CD4-positive, CD25-positive, alpha-beta regulatory T cell (primary cell): ENCODE data around the gene PFKFB2. TPM values are rescaled to one million over a fixed set of nuclear protein-coding genes. Genes with fewer than 3 reads are reported as not detected.

ENCODE experiments used
- ATAC-seq, 2 donors: fragments of 150-1000 bp; cut with Tn5 transposase; one replicate each; pipeline ENCODE4 v1.10.0; 2021; ENCODE audit warnings: low read depth in 2 of 2, moderate number of reproducible peaks in 2 of 2, moderate library complexity in 1 of 2
- DNase-seq, 3 donors: peaks; one replicate each; pipeline versions ENCODE4 v3.0.0 to v3.0.0-alpha.2; 2012 to 2022; ENCODE audit warnings: mixed read lengths in 1 of 3
- H3K27ac ChIP-seq: one replicate; pipeline ENCODE4 v1.7.0; 2013; ENCODE audit warnings: mild to moderate bottlenecking, low read length; ENCODE audit not compliant: insufficient read depth, poor library complexity, severe bottlenecking
- H3K27me3 ChIP-seq: one replicate; pipeline ENCODE4 v1.7.0; 2013; ENCODE audit warnings: low read length; ENCODE audit not compliant: control insufficient read depth, insufficient read depth
- H3K36me3 ChIP-seq: one replicate; pipeline ENCODE4 v1.7.0; 2013; ENCODE audit warnings: mild to moderate bottlenecking, low read length, moderate library complexity; ENCODE audit not compliant: control insufficient read depth, insufficient read depth
- H3K4me1 ChIP-seq: 2 replicates; pipeline ENCODE4 v1.7.0; 2013; ENCODE audit warnings: mild to moderate bottlenecking, low read length; ENCODE audit not compliant: insufficient read depth, control insufficient read depth, poor library complexity, severe bottlenecking
- H3K4me3 ChIP-seq: one replicate; pipeline ENCODE4 v1.7.0; 2013; ENCODE audit warnings: low read depth, mild to moderate bottlenecking, low read length, moderate library complexity
- H3K9me3 ChIP-seq, 2 experiments: 1 replicate in 1 of 2; 2 replicates in 1 of 2; pipeline ENCODE4 v1.7.0; 2013; ENCODE audit warnings: low read length in 2 of 2, mild to moderate bottlenecking in 1 of 2, moderate library complexity in 1 of 2; ENCODE audit not compliant: control insufficient read depth in 2 of 2
- H3K27ac Mint-ChIP-seq, 3 donors: one replicate each; pipeline ENCODE4 v1.8.0; 2020 to 2022; ENCODE audit warnings: mild to moderate bottlenecking in 3 of 3, mixed read lengths in 3 of 3, moderate library complexity in 2 of 3
- H3K27me3 Mint-ChIP-seq: one replicate; pipeline ENCODE4 v1.8.0; 2022; ENCODE audit warnings: mild to moderate bottlenecking, mixed read lengths
- H3K36me3 Mint-ChIP-seq: one replicate; pipeline ENCODE4 v1.8.0; 2020; ENCODE audit warnings: mixed read lengths
- H3K4me1 Mint-ChIP-seq, 4 donors: one replicate each; pipeline ENCODE4 v1.8.0; 2020 to 2022; ENCODE audit warnings: mixed read lengths in 4 of 4, mild to moderate bottlenecking in 1 of 4
- H3K4me3 Mint-ChIP-seq, 4 donors: one replicate each; pipeline ENCODE4 v1.8.0; 2020 to 2022; ENCODE audit warnings: mild to moderate bottlenecking in 4 of 4, mixed read lengths in 4 of 4, moderate library complexity in 3 of 4
- H3K9me3 Mint-ChIP-seq, 7 donors: one replicate each; pipeline ENCODE4 v1.8.0; 2020 to 2022; ENCODE audit warnings: mixed read lengths in 7 of 7, mild to moderate bottlenecking in 3 of 7, moderate library complexity in 2 of 7
- polyA plus RNA-seq, 4 donors: library from polyadenylated mRNA; unstranded; fragments of 300-500 nt; fragmentation: Illumina TruSeq; gene quantifications; one replicate each; pipeline ENCODE4 v1.2.3, GENCODE V29; 2021
- total RNA-seq: library from RNA; stranded (reverse); gene quantifications from one replicate; pipeline ENCODE4 v1.2.3, GENCODE V29; 2022

The PFKFB2 gene
- total and polyA plus RNA-seq, 5 donors from 2014 or later: 0.32 to 1.1 (median 0.59) TPM; not detected in 1

DNA sequence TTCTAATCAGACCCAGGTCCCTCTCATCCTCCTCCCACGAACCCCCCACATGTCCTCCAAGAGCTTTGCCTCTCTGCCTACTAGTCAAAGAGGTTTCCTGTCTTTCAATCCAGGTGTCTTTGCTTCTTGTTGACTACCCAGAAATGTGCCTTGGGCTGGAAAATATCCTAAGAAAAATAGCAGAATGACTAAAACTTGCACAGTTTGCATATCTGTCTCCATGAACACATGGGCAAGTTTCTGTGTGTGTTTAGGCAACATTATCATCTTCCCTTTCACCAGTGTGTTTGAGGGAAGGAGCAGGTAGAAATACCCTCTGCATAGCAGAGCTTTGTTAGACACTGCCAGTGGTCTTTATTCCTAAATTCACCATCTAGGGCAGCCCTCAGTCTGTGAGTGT is 22.1 kb upstream of the PFKFB2 start:
- DNase-seq (no peak), ATAC-seq (no peak)
- Mint-ChIP-seq H3K4me3 (no peak overlapping the region), H3K4me1 (no peaks in the 10 kb centered on the region), H3K36me3 (no peaks in the 10 kb centered on the region), H3K9me3 (peaks cover 0 to 1% (median 0%) of the 10 kb centered on the region in 7 donors), H3K27me3 (peaks cover 74% of the 10 kb centered on the region), H3K27ac (no peak overlapping the region)
- Histone ChIP-seq H3K27ac (no peak overlapping the region), H3K9me3 (no peaks in the 10 kb centered on the region), H3K36me3 (no peaks in the 10 kb centered on the region), H3K4me1 (no peaks in the 10 kb centered on the region), H3K27me3 (peaks cover 42% of the 10 kb centered on the region), H3K4me3 (no peak overlapping the region)

DNA sequence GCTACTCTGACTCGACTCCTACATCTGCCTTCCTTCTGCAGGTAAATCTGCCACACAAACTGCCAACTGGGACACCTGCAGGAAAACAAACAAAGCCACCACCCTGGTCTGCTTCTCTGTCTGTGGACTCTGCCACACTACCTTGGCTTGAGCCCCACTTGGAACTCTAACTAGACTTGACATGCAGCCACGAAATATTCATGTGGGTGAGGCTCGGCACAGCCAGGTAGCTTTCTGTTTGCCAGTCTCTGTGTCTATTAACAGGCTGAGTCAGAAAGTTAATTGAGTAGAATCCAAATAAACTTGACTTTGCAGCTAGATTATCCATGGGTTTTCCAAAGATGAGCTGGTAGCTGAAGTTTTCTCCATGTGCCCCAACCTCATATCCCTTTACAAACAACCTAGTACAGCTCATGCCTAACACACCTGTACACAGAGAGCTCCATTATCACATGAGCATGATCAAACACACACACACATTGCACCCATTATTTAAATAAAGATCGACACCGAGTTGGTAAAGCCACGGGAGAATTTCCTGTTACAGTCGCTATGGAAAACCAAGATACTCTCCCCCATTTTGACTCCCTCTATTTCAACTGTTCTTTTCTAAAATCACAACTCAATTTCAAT is 21.3 kb upstream of the PFKFB2 start:
- ATAC-seq (no peak), DNase-seq (no peak)
- Mint-ChIP-seq H3K9me3 (peaks cover 0 to 1% (median 0%) of the 10 kb centered on the region in 7 donors), H3K4me3 (no peak overlapping the region), H3K27me3 (peaks cover 70% of the 10 kb centered on the region), H3K27ac (no peak overlapping the region), H3K36me3 (no peaks in the 10 kb centered on the region), H3K4me1 (no peaks in the 10 kb centered on the region)
- no peak overlapping the region for H3K27ac ChIP-seq
- H3K4me1 ChIP-seq: no peaks in the 10 kb centered on the region
- no peaks in the 10 kb centered on the region for H3K9me3 ChIP-seq
- H3K4me3 ChIP-seq: no peak overlapping the region
- H3K27me3 ChIP-seq: peaks cover 39% of the 10 kb centered on the region
- no peaks in the 10 kb centered on the region for H3K36me3 ChIP-seq

GRCh38 chr1:207032528-207033017 is 20.5 kb upstream of the PFKFB2 start, which contains the start of gene C1orf116:
C1orf116 (minus strand) TSS chr1:207032756; CDS start chr1:207027598, 5,158 bp downstream.
- Histone ChIP-seq H3K27me3 (peaks cover 46% of the 10 kb centered on the region), H3K36me3 (no peaks in the 10 kb centered on the region), H3K4me1 (no peaks in the 10 kb centered on the region), H3K4me3 (no peak within 1 kb of the TSS), H3K9me3 (no peaks in the 10 kb centered on the region), H3K27ac (no peak within 1 kb of the TSS)
- DNase-seq (no peak), ATAC-seq (no peak)
- Mint-ChIP-seq H3K27ac (no peak within 1 kb of the TSS), H3K4me1 (no peaks in the 10 kb centered on the region), H3K36me3 (no peaks in the 10 kb centered on the region), H3K9me3 (peaks cover 0 to 1% (median 0%) of the 10 kb centered on the region in 7 donors), H3K27me3 (peaks cover 70% of the 10 kb centered on the region), H3K4me3 (no peak within 1 kb of the TSS)

- ATAC-seq: no peak
- Mint-ChIP-seq H3K27me3 (peaks cover 66% of the 10 kb centered on the region), H3K4me3 (no peak overlapping the region), H3K4me1 (no peaks in the 10 kb centered on the region), H3K9me3 (peaks cover 0 to 1% (median 0%) of the 10 kb centered on the region in 7 donors), H3K36me3 (no peaks in the 10 kb centered on the region), H3K27ac (no peak overlapping the region)
- H3K27ac ChIP-seq: no peak overlapping the region
- H3K4me3 ChIP-seq: no peak overlapping the region
- no peaks in the 10 kb centered on the region for H3K36me3 ChIP-seq
- no peaks in the 10 kb centered on the region for H3K4me1 ChIP-seq
- DNase-seq: no peak
- H3K9me3 ChIP-seq: no peaks in the 10 kb centered on the region
- peaks cover 45% of the 10 kb centered on the region for H3K27me3 ChIP-seq
Measured at GRCh38 chr1:207033302-207033701, 19.8 kb upstream of the PFKFB2 start.

DNA sequence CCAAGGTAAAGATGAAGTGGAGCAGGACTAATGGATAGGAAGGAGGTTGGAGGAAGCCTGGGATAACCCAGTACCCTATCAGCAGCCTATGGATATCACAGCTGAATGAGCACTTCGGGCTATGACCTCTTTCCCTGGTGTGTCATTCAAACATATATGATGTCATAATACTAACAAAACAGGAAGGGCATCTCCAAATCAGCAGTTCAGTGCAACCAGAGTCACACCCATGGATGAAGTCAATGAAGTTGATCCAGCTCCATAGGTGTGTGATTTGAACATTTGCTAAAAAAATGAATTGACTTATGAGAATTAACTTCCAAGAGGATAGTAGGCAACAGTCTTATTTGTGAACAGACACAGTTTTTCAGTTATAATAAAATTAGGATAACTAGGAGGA is 18.9 kb upstream of the PFKFB2 start:
- H3K4me3 Mint-ChIP-seq: no peak overlapping the region
- ATAC-seq (no peak), DNase-seq (no peak)
- peaks cover 57% of the 10 kb centered on the region for H3K27me3 Mint-ChIP-seq
- H3K27ac Mint-ChIP-seq: no peak overlapping the region
- no peak overlapping the region for H3K27ac ChIP-seq
- H3K4me3 ChIP-seq: no peak overlapping the region
- peaks cover 43% of the 10 kb centered on the region for H3K27me3 ChIP-seq
- H3K4me1 ChIP-seq: no peaks in the 10 kb centered on the region
- H3K9me3 Mint-ChIP-seq: peaks cover 0 to 1% (median 0%) of the 10 kb centered on the region in 7 donors
- H3K9me3 ChIP-seq: no peaks in the 10 kb centered on the region
- H3K36me3 Mint-ChIP-seq: no peaks in the 10 kb centered on the region
- H3K36me3 ChIP-seq: no peaks in the 10 kb centered on the region
- H3K4me1 Mint-ChIP-seq: no peaks in the 10 kb centered on the region

DNA sequence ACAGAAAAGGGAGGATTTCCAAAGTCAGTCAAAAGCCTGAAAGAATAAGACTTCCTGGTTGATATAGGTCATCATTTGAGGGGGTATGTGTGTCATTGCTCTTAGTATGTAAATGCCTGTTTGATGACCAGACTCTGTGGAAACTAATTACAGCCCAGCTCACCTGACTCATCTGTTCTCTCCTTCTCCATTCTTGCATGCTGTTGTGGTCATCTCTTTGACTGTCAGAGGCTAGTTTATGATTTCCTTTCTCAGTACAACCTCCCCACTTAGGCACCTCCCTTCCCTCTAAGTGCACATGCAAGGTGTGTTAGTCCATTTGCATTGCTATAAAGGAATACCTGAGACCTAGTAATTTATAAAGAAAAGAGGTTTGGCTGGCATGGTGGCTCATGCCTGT is 18.1 kb upstream of the PFKFB2 start:
- Histone ChIP-seq H3K4me3 (no peak overlapping the region), H3K27me3 (peaks cover 36% of the 10 kb centered on the region), H3K27ac (no peak overlapping the region), H3K9me3 (no peaks in the 10 kb centered on the region), H3K36me3 (no peaks in the 10 kb centered on the region), H3K4me1 (no peaks in the 10 kb centered on the region)
- Mint-ChIP-seq H3K27ac (no peak overlapping the region), H3K36me3 (no peaks in the 10 kb centered on the region), H3K4me1 (no peaks in the 10 kb centered on the region), H3K27me3 (peaks cover 50% of the 10 kb centered on the region), H3K4me3 (no peak overlapping the region), H3K9me3 (peaks cover 0 to 1% (median 0%) of the 10 kb centered on the region in 7 donors)
- ATAC-seq: no peak
- no peak for DNase-seq

DNA sequence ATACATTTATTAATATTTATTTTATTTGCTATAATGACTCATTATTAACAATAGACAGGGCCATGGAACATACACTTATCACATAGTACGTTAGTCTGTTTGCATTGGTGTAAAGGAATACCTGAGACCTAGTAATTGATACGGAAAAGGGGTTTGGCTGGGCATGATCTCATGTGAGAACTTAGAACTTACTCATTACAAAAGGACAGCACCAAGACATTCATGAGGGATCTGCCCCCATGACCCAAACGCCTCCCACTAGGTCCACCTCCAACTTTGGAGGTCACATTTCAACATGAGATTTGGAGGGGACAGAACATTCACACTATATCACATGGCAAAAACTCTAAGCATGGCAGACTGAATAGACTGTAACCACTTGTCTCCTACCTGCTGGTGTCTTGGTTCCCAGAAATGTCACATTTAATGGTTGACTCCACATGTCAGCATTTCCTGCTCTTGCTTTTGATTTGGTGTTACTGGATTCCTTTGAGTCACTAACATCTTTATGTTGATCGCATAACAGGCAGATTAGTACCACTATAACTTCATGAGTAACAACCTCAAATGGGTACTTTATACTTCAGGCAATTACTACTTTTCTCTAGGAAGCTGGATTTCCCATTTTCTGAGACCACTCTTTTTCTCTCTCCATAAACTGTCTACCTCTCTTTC is 17.1 kb upstream of the PFKFB2 start:
- Histone ChIP-seq H3K36me3 (no peaks in the 10 kb centered on the region), H3K27me3 (peaks cover 32% of the 10 kb centered on the region), H3K27ac (no peak overlapping the region), H3K4me1 (no peaks in the 10 kb centered on the region), H3K4me3 (no peak overlapping the region), H3K9me3 (no peaks in the 10 kb centered on the region)
- ATAC-seq (no peak), DNase-seq (no peak)
- peaks cover 0 to 1% (median 0%) of the 10 kb centered on the region in 7 donors for H3K9me3 Mint-ChIP-seq
- H3K27ac Mint-ChIP-seq: no peak overlapping the region
- no peaks in the 10 kb centered on the region for H3K4me1 Mint-ChIP-seq
- H3K4me3 Mint-ChIP-seq: no peak overlapping the region
- peaks cover 42% of the 10 kb centered on the region for H3K27me3 Mint-ChIP-seq
- no peaks in the 10 kb centered on the region for H3K36me3 Mint-ChIP-seq
